ENCODE measurements around the gene LRRC46. TPM values are rescaled to one million over a fixed set of nuclear protein-coding genes. Genes with fewer than 3 reads are reported as not detected.

Gene LRRC46
- total and polyA plus RNA-seq, 2 of the 13 experiments (the other 11 are each of a cell fraction or from before 2014, with no cell fraction given), result 0.09 TPM

DNA sequence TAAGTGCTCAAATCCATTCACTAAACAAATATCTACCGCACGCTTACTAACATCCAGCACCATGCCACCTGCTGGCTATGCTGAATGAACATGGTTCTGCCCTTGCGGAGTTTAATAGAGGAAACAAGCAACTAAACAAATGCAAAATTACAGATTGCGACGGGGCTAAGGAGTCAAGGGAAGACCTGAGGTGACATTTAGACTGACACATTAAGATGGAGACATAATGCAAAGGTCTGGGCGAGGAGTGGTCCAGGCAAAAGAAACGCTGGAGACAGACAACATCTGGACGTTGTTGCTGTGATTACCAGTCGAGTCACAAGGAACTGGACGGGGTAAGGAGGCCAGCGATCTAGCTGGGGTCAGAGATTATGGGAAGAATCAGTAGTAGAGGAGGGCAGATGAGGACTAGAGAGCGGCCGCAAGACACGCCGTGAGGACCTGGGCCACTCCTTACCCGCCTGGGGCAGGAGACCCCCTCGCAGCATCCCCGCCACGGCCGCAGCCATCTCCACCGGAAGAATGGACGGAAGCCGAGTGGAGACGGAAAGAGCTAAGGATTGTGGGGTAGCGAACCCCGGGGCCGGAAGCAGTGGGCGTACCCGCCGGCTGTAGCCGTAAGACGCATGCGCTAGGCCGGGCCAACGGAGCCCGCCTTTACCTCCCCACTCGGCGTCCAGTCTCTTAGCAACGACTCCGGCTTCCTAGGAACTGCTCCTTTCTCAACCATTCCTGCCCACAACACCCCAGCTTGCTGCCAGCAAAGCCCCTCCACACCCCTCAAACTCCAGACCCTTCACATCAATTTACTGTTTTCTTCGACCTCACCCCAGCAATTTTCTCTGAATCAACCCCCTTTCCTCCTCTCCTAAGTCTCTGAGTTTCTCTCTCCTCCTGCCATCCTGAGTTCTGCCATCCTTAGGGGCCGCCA, at the start of gene LRRC46, which contains the start of gene MRPL10 (continued):
- TF ChIP-seq, protein P1, sequence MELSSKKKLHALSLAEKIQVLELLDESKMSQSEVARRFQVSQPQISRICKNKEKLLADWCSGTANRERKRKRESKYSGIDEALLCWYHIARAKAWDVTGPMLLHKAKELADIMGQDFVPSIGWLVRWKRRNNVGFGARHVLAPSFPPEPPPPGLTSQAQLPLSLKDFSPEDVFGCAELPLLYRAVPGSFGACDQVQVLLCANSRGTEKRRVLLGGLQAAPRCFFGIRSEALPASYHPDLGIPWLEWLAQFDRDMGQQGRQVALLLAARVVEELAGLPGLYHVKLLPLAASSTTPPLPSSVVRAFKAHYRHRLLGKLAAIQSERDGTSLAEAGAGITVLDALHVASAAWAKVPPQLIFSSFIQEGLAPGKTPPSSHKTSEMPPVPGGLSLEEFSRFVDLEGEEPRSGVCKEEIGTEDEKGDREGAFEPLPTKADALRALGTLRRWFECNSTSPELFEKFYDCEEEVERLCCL (CRISPR knock-in tag; IDR thresholded peaks at IDR 0.05; ENCODE audit: borderline replicate concordance), result 0 out of 2 replicates have a peak, but pooled peaks have one; percentile 41
- TF ChIP-seq HMGXB3 (CRISPR knock-in tag; IDR thresholded peaks at IDR 0.05; ENCODE audit: borderline replicate concordance) (peak; percentile 71; the same call in 1 of the 2 replicates), EED (CRISPR knock-in tag; IDR thresholded peaks at IDR 0.05) (no peak), IRX3 (CRISPR knock-in tag; IDR thresholded peaks at IDR 0.05; ENCODE audit: borderline replicate concordance, low read depth) (peak; percentile 29; the same call in 1 of the 2 replicates), SUZ12 (IDR thresholded peaks at IDR 0.05; ENCODE audit: low read depth, low read length) (peak; percentile 40), PRDM10 (CRISPR knock-in tag; IDR thresholded peaks at IDR 0.05; ENCODE audit: low read depth) (peak; percentile 91), ZNF570 (CRISPR knock-in tag; IDR thresholded peaks at IDR 0.05; ENCODE audit: borderline replicate concordance) (no peak), PAX8 (CRISPR knock-in tag; IDR thresholded peaks at IDR 0.05; ENCODE audit: borderline replicate concordance) (no peak), SIN3A (IDR thresholded peaks at IDR 0.05; ENCODE audit: borderline replicate concordance, low read depth, low read length) (peak; percentile 97; the same call in 1 of the 2 replicates)
- TF ChIP-seq, protein P2, sequence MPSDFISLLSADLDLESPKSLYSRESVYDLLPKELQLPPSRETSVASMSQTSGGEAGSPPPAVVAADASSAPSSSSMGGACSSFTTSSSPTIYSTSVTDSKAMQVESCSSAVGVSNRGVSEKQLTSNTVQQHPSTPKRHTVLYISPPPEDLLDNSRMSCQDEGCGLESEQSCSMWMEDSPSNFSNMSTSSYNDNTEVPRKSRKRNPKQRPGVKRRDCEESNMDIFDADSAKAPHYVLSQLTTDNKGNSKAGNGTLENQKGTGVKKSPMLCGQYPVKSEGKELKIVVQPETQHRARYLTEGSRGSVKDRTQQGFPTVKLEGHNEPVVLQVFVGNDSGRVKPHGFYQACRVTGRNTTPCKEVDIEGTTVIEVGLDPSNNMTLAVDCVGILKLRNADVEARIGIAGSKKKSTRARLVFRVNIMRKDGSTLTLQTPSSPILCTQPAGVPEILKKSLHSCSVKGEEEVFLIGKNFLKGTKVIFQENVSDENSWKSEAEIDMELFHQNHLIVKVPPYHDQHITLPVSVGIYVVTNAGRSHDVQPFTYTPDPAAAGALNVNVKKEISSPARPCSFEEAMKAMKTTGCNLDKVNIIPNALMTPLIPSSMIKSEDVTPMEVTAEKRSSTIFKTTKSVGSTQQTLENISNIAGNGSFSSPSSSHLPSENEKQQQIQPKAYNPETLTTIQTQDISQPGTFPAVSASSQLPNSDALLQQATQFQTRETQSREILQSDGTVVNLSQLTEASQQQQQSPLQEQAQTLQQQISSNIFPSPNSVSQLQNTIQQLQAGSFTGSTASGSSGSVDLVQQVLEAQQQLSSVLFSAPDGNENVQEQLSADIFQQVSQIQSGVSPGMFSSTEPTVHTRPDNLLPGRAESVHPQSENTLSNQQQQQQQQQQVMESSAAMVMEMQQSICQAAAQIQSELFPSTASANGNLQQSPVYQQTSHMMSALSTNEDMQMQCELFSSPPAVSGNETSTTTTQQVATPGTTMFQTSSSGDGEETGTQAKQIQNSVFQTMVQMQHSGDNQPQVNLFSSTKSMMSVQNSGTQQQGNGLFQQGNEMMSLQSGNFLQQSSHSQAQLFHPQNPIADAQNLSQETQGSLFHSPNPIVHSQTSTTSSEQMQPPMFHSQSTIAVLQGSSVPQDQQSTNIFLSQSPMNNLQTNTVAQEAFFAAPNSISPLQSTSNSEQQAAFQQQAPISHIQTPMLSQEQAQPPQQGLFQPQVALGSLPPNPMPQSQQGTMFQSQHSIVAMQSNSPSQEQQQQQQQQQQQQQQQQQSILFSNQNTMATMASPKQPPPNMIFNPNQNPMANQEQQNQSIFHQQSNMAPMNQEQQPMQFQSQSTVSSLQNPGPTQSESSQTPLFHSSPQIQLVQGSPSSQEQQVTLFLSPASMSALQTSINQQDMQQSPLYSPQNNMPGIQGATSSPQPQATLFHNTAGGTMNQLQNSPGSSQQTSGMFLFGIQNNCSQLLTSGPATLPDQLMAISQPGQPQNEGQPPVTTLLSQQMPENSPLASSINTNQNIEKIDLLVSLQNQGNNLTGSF (CRISPR knock-in tag; IDR thresholded peaks at IDR 0.05), result no peak

Measured in HepG2 (cell line).